ENCODE data around the gene SECISBP2L. TPM values are rescaled to one million over a fixed set of nuclear protein-coding genes. Genes with fewer than 3 reads are reported as not detected.

Gene SECISBP2L
- total and polyA plus RNA-seq, 10 of the 15 experiments (the other 5 are each of a cell fraction or from before 2014, with no cell fraction given) = 1.4 to 24.2 (median 10.4) TPM

DNA sequence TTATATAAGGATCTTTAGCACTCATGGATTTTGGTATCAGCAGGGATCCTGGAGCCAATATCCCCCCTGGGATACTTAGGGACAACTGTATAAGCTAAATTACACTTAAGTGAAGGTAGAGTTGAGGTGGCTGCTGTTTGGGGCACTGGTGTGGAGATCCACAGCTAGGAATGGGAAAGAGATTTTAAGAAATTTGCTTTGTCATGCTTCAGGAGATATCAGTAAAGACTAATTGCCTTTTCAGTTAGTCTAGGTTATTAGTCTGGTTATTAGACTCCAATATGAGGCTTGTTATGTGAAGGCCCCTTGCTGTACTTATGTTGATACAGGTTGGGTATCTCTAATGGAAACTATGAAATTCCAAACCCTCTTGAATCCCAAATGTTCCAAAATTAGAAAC is 1.2 kb upstream of the SECISBP2L start (continued):
- TF ChIP-seq, protein P1, sequence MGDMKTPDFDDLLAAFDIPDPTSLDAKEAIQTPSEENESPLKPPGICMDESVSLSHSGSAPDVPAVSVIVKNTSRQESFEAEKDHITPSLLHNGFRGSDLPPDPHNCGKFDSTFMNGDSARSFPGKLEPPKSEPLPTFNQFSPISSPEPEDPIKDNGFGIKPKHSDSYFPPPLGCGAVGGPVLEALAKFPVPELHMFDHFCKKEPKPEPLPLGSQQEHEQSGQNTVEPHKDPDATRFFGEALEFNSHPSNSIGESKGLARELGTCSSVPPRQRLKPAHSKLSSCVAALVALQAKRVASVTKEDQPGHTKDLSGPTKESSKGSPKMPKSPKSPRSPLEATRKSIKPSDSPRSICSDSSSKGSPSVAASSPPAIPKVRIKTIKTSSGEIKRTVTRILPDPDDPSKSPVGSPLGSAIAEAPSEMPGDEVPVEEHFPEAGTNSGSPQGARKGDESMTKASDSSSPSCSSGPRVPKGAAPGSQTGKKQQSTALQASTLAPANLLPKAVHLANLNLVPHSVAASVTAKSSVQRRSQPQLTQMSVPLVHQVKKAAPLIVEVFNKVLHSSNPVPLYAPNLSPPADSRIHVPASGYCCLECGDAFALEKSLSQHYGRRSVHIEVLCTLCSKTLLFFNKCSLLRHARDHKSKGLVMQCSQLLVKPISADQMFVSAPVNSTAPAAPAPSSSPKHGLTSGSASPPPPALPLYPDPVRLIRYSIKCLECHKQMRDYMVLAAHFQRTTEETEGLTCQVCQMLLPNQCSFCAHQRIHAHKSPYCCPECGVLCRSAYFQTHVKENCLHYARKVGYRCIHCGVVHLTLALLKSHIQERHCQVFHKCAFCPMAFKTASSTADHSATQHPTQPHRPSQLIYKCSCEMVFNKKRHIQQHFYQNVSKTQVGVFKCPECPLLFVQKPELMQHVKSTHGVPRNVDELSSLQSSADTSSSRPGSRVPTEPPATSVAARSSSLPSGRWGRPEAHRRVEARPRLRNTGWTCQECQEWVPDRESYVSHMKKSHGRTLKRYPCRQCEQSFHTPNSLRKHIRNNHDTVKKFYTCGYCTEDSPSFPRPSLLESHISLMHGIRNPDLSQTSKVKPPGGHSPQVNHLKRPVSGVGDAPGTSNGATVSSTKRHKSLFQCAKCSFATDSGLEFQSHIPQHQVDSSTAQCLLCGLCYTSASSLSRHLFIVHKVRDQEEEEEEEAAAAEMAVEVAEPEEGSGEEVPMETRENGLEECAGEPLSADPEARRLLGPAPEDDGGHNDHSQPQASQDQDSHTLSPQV (IDR thresholded peaks at IDR 0.05) = no peak
- TF ChIP-seq POLR2AphosphoS5 (IDR thresholded peaks at IDR 0.05; ENCODE audit: low read length) = no peak
- TF ChIP-seq, protein P2, sequence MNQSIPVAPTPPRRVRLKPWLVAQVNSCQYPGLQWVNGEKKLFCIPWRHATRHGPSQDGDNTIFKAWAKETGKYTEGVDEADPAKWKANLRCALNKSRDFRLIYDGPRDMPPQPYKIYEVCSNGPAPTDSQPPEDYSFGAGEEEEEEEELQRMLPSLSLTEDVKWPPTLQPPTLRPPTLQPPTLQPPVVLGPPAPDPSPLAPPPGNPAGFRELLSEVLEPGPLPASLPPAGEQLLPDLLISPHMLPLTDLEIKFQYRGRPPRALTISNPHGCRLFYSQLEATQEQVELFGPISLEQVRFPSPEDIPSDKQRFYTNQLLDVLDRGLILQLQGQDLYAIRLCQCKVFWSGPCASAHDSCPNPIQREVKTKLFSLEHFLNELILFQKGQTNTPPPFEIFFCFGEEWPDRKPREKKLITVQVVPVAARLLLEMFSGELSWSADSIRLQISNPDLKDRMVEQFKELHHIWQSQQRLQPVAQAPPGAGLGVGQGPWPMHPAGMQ (IDR thresholded peaks at IDR 0.05; ENCODE audit: borderline replicate concordance) = no peak
- TF ChIP-seq MEF2A (IDR thresholded peaks at IDR 0.05; ENCODE audit: insufficient read depth, low read depth, low read length) = no peak
- TF ChIP-seq JUND (IDR thresholded peaks at IDR 0.05; ENCODE audit: low read depth, low read length) = no peak
- no peak for TF ChIP-seq CREM (IDR thresholded peaks at IDR 0.05; ENCODE audit: low read depth)
- no peak for TF ChIP-seq TCF7 (IDR thresholded peaks at IDR 0.05; ENCODE audit: borderline replicate concordance)
- TF ChIP-seq CHD4 (IDR thresholded peaks at IDR 0.05) = no peak

All from GM12878 (cell line).